HTR-8/SVneo (cell line): ENCODE measurements around the gene HIVEP2.
A peak's percentile ranks its signal among the peaks of the same experiment; 100 is the strongest.

Experiments used
- DNase-seq: peaks from one replicate; pipeline ENCODE4 v3.0.0; 2011; ENCODE audit warnings: low spot score, mixed read lengths; ENCODE audit not compliant: insufficient read length
- FAIRE-seq: peaks from 2 replicates; lab custom pipeline; 2011; peaks lifted over from hg19 to GRCh38; lab: Jason Lieb, UNC

Gene HIVEP2

GRCh38 chr6:142803032-142803431 is 141.9 kb downstream of the HIVEP2 start:
- no peak for FAIRE-seq
- DNase-seq = no peak

GRCh38 chr6:142802124-142802523 is 142.9 kb downstream of the HIVEP2 start:
- FAIRE-seq = peak; percentile 93
- peak; percentile 56 for DNase-seq

GRCh38 chr6:142800240-142800639 is 144.7 kb downstream of the HIVEP2 start:
- FAIRE-seq = no peak
- no peak for DNase-seq

DNA sequence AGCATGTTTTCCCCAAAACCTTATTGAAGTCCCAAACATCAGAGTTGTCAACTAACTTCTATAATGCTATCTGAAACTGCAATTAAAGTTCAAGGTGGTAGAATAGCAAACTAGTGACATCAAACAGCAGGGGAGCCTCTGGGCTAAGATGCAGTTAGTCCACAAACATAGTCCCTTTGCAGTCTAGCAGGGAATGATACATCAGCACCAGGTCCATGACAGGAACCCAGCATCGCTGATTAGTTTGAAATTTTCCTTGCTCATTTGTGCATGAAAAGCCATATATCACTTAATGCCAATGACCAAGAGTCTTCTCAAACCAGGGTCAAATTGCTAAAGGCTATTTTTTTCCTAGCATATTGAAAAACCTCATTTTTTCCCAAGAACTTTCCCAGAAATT is 145.3 kb downstream of the HIVEP2 start:
- DNase-seq = no peak

DNA sequence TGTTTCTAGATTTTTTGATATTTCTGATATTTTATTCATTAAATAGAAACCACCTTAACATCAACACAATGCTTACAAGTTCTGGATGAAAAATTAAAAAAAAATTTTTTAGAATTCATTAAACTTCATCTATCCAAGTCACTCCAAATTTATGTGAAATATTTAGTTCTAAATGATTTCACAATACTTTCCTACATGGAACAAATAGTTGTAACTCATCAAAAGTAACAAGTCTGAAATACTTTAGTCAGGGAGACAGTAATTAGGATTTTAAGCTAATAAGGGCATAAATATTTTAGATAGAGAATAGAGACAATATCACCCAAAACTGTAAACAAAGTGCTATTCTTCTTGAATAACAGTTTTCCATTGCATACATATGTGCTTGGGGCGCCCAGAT is 147.8 kb downstream of the HIVEP2 start:
- FAIRE-seq = no peak

More for the DNA sequence above, 145.3 kb downstream of the HIVEP2 start:
- FAIRE-seq = no peak

DNA sequence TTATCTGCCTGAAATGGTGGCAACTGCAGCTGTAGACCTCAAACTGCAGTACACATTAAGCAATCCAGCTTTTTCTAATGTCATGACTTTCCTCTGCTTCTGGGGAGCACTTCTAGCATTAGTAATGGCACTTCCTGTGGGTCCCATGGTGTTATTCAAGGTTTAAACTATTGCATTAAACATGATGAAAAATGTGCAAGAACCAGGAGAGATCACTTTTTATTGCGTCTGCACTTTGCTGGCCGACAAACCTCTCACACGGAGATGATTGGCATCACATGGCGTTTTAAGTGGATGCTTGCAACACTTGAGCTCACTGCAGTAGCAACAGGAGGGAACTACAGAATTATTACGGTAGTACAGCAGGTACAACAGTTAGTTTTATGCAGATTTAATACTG is 148.4 kb downstream of the HIVEP2 start:
- FAIRE-seq = no peak
- no peak for DNase-seq

More for the DNA sequence above, 147.8 kb downstream of the HIVEP2 start:
- DNase-seq = no peak

DNA sequence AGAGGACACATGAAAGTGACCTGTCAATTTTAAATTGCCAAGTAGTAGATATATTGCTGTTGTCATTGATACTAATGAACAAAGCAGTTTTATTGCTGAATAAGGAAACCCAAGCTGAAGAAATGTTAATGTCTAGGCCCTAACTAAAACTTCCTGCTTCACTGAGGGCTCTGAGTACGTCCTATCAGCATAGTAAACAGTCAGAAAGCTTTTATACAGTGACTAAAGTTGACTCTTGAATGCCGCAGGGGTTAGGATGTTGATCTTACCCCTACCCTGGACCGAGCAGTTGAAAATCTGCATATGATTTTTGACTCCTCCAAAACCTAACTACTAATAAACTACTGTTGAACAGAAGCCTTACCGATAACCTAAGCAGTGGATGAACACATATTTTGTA is 149.0 kb downstream of the HIVEP2 start:
- FAIRE-seq = no peak
- no peak for DNase-seq

DNA sequence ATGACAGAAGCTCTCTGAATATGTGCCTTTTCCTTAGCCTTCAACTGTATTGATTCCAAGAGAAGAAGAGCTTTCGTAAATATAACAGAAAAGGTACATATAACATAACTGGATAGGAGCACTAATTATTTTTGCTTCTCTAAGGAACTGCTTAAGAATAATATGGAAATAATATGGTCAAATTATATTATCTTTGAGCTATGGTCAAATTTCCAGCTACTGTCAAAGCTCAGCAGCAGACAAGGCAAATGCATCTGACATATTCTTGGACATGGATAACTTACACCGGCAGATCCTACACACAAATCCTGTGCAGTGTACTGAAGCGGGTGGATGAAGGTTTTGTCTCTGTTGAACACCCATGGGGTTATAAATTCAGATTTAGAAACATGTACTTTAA is 150.6 kb downstream of the HIVEP2 start:
- DNase-seq (no peak), FAIRE-seq (no peak)

DNA sequence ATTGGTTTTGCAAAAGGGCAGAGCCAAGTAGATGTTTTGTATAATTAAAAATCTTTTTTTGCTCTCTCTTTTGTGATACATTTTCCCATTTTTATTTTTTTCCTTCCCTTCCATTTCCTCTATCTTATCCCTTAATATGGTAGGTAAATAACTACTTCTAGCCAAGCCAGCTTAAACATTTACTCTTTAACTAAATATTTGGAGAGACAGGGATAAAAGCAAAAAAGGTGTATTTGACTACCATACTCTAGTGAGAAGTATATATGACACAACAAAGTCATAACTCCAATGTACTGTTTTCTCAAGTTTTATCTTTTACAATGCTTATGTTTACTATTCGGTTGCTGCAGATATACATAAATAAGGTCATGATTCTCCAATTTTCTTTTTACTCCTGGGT is 154.7 kb downstream of the HIVEP2 start:
- no peak for DNase-seq

GRCh38 chr6:142787422-142787821 is 157.6 kb downstream of the HIVEP2 start:
- FAIRE-seq = no peak
- no peak for DNase-seq

More for the DNA sequence above, 154.7 kb downstream of the HIVEP2 start:
- no peak for FAIRE-seq

DNA sequence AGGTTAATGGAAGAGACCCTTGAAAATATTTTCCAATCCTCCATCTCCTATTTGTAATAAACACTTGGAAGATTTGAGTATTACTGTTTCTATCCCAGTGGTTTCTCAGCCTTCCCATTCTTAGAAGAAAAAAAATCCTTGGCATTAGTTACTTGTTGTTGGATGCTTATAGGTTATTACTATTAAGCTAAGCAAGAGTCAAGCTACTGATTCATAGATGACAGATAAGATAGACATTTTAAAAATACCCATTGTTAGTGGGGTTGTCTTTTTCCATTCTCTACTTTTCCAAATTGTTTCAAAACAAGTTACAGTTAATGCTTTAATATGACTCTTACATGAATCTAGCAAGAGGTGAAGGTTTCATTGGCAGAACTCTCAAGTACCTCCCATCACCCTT is 158.5 kb downstream of the HIVEP2 start:
- no peak for DNase-seq

DNA sequence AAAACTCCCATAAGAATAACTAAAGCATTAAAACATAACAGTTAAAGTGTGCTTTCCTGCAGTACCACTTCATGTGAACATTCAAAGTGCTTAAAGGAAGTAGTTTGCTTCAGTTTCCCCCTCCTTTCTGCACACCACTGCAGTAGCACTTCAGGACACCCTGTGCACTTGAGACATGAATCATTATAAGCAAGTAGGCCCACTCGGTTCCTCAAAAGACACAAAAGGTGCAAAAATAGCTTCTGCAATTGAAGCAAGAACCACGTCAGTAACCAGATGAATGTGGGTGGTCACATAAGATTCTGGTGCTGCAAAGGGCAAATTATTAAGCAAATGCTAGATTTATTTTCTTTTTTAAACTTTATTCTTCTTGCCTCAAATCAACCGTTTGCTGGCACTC is 160.6 kb downstream of the HIVEP2 start:
- no peak for DNase-seq
- no peak for FAIRE-seq

More for the DNA sequence above, 158.5 kb downstream of the HIVEP2 start:
- no peak for FAIRE-seq

DNA sequence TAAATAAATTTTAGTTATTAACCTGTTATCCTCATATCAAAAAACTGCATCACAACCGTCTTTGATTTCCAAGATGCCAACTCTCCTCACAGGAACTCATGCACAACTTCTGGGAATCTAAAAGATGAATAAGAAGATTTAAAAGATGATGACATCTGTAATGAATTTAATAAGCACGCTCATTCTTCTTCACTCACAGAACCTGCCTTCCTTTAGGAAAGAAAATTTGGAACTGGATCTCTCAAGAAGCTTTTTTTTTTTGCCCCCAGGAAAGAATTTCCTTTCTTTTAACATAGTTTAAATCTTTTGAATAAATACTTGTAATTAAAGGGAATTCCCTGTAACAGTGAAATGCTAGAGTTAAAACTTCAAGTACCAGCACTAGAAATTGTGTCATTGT is 161.5 kb downstream of the HIVEP2 start:
- DNase-seq (no peak), FAIRE-seq (no peak)

GRCh38 chr6:142781129-142781528 is 163.8 kb downstream of the HIVEP2 start:
- FAIRE-seq = no peak
- DNase-seq = no peak

- no peak for FAIRE-seq
- no peak for DNase-seq
Observed at GRCh38 chr6:142773859-142774648, 170.9 kb downstream of the HIVEP2 start.

DNA sequence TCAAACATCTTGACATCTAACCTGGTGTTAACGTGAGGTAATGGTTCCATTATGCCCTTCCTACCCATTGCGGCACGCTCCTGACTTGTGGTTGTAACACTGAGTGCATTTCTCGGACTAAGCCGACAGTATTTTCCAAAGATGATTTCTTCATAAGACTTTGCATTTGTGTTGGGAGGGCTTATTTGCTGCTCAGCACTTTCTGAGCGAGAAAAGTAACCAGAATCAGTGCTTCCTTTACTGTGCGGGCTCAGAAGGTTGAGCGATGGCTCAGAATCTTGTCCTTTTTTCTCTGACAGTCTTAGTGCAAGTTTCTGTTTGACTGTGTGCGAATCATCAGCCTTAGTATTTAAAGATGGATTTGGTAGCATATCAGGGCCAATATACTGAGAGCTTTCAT is 171.7 kb downstream of the HIVEP2 start:
- no peak for FAIRE-seq
- no peak for DNase-seq

DNA sequence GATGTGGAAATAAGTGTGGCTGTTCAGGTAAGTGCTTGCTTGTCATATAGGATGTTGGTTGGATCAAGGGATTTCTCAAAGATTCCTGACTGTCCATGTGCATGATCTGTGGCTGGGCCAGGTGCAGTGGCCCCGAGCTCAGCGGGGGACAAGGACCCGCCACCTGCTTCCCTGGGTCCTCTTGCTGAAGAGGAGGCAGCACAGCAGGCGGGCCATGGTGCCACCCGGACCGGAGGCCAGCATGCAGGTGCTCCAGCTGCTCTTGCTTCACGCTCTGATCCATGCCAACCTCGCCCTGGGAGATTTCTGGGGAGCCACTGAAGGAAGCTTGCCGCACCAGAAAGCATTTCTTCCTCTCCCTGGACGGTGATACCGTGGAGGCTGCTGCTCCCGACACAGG is 173.8 kb downstream of the HIVEP2 start:
- DNase-seq (no peak), FAIRE-seq (no peak)

GRCh38 chr6:142765306-142765705 is 179.7 kb downstream of the HIVEP2 start:
- FAIRE-seq (no peak), DNase-seq (no peak)

DNA sequence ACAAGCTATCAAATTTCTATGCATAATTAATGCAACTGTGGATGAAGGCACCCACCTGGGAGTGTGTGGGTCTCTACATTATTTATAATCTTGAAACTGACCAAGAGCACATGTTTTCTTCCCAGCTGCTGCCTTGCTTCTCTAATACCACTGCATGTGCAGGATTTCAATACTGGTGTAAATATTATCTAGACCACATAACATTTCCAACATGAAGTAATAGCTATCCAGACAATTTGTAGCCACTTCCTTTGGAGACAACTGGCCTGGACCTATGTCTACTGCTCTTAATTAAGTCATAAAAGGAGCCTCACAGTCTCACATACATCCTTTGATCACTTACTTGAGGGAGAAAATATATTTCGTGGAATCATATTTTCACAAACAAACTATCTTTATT is 180.7 kb downstream of the HIVEP2 start:
- DNase-seq (no peak), FAIRE-seq (no peak)

DNA sequence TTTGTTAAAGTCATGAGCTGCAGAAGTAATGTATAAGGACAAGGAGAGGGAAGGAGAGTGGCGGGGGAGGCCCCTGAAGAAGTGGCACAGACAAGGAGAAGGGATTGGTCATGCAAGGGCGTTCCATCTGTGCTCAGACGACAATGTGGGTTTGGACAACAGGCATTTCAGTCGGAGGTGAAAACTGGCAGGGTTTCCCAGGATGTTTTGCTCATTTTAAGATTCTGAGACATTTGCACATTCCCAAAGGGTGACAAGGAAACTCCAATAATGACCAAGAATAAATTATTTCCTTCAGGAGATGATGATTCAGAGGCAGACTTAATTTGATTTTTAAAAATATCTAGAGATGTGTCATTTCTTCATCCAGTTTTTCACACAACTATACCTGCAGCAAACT is 181.8 kb downstream of the HIVEP2 start:
- FAIRE-seq (no peak), DNase-seq (no peak)

DNA sequence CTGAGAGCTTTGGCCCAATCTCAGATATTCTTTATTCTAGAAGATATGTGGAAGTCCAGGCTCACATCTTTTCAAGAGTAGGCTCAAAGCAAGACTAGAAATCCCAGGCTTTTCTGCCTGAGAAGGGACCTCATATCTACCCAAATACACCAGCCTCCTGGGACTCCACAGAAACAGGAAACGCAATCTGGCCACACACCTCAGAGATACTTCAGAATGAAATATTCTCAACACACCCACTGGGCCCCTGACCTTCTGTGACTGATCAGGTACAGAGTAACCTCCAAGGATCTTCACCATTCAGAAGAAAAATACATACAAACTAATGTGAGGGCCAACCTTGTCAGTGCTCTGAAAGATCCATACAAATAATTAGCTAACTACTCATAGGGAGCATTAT is 183.2 kb downstream of the HIVEP2 start:
- DNase-seq = no peak
- no peak for FAIRE-seq

DNA sequence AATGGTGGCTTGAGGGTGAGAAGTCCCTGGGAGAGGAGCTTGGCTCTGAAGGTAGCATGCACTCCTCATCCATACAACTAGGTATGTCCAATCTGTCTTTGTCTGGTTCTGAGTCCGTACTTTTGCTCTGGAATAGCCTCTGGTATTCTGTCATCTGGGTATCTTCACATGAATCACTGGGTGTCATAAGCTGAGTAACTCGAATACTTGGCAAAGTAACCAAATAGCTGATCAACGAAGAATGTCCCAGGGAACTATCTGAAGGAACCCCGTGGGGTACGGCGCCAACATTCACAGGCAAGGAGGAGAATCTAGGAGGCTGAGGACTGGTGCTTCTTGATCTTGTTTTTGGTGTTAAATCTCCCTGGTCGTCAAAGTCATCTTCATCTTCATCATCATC is 184.8 kb downstream of the HIVEP2 start:
- no peak for FAIRE-seq
- no peak for DNase-seq
